HEK293T (cell line): ENCODE measurements around the gene CD82.

Experiments
- BHLHE40 ChIP-seq: fragments of 450-650 bp; IDR thresholded peaks from 2 replicates; pipeline ENCODE4 v1.6.1; 2016; ENCODE audit warnings: mild to moderate bottlenecking, moderate library complexity, borderline replicate concordance
- CTBP1 ChIP-seq: fragments of 450-650 bp; IDR thresholded peaks from 2 replicates; pipeline ENCODE4 v1.6.1; 2016; ENCODE audit warnings: borderline replicate concordance
- FOXA1 ChIP-seq: fragments of 450-650 bp; IDR thresholded peaks from 2 replicates; pipeline ENCODE4 v1.6.1; 2016; ENCODE audit warnings: mild to moderate bottlenecking
- SP1 ChIP-seq: fragments of 450-650 bp; IDR thresholded peaks from 2 replicates; pipeline ENCODE4 v1.6.1; 2017
- SUZ12 ChIP-seq: fragments of 450-650 bp; IDR thresholded peaks from 2 replicates; pipeline ENCODE4 v1.6.1; 2016; ENCODE audit warnings: mild to moderate bottlenecking
- TARDBP ChIP-seq: fragments of 450-650 bp; IDR thresholded peaks from 2 replicates; pipeline ENCODE4 v1.6.1; 2016
- ZNF384 ChIP-seq: fragments of 450-650 bp; IDR thresholded peaks from 2 replicates; pipeline ENCODE4 v1.6.1; 2016

GRCh38 chr11:44608651-44608990 is 43.2 kb downstream of the CD82 start:
- TF ChIP-seq FOXA1 (no peak), ZNF384 (no peak), TARDBP (no peak), CTBP1 (no peak), SP1 (no peak), SUZ12 (no peak), BHLHE40 (no peak)
